ENCODE results near the gene UMAD1. TPM values are rescaled to one million over a fixed set of nuclear protein-coding genes. Genes with fewer than 3 reads are reported as not detected.

UMAD1 gene
- total RNA-seq, 1 experiment from 2014 or later: 9.3 TPM

DNA sequence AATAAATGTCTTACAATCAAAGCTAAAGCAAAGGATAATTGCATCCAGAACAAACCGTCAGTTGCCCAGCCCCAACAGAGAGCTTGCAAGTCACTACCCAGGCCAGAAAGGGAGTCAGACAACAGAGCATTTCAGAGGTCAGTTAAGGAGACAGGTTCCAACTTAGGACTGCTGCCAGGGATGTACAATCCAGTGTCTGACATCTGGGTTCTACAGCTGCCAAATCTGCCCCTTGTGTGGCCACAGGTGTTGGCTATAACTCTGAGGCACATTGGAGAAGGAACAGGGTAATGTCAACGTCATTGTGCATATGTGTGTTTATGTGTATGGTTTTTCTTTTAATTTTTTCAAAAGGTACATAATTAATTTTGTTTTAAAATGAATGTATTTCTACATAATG lies 242.8 kb downstream of the UMAD1 start:
- Histone ChIP-seq H3K4me3 (no peak overlapping the region), H3K36me3 (no peaks in the 10 kb centered on the region), H3K27me3 (no peaks in the 10 kb centered on the region), H3K9me3 (no peaks in the 10 kb centered on the region)
- DNase-seq: no peak

DNA sequence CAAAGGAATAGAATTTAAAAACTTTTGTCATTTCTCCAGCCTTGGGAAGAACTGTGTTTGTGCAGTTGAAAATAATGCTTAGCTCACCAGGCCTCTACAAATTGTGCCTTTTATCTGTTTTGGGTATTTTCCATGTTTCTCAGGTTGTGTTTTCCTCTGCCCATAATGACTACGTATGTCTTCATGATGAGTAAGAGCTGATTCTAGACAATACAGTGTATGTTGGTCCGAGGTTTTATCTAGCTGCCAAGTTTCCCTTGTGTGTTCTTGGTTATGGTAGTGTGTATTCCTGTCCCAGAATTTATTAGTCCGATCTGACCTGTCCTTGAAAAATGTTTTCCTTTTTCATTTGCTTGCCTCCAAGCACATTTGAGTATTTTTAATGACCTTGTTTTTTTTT lies 244.3 kb downstream of the UMAD1 start:
- H3K27me3 ChIP-seq: no peaks in the 10 kb centered on the region
- no peak overlapping the region for H3K4me3 ChIP-seq
- no peaks in the 10 kb centered on the region for H3K9me3 ChIP-seq
- DNase-seq: no peak
- H3K36me3 ChIP-seq: no peaks in the 10 kb centered on the region

DNA sequence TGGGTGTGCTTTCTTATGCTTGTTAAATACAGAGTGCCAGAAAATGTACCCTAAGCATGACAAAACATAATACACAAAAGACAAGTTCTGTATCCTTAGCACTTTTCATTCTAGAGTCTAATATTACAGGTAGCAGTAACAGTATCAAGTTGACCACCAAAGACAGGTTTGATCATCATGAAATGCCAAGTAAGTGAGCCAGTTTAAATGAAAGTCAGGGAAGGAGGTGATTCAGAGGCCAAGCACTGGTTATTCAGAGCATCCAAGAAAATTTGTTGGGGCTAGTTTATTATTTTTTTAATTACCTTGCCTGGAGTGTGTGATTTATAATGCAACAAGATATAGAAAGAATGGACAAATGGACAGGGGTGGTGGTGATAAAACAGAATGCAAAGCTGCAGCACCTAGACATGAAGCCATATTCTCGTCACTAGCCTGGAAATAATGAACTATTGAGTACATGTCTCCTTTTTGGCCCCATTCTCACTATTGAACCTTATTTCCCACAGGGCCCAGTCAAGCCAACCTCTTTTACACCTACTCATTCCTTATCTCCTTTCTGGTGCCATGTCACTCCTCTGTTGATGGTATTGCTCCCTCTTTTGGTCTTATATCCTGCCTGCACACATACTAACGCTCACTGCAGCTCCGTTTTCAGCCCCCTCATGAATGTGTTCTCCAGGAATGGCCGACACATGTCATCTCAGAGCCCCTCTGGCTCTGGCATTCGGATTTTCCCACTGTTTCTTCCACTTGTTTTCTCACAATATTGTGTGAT lies 249.4 kb downstream of the UMAD1 start:
- no peak overlapping the region for H3K4me3 ChIP-seq
- no peak for DNase-seq
- no peaks in the 10 kb centered on the region for H3K36me3 ChIP-seq
- H3K27me3 ChIP-seq: no peaks in the 10 kb centered on the region
- no peaks in the 10 kb centered on the region for H3K9me3 ChIP-seq

DNA sequence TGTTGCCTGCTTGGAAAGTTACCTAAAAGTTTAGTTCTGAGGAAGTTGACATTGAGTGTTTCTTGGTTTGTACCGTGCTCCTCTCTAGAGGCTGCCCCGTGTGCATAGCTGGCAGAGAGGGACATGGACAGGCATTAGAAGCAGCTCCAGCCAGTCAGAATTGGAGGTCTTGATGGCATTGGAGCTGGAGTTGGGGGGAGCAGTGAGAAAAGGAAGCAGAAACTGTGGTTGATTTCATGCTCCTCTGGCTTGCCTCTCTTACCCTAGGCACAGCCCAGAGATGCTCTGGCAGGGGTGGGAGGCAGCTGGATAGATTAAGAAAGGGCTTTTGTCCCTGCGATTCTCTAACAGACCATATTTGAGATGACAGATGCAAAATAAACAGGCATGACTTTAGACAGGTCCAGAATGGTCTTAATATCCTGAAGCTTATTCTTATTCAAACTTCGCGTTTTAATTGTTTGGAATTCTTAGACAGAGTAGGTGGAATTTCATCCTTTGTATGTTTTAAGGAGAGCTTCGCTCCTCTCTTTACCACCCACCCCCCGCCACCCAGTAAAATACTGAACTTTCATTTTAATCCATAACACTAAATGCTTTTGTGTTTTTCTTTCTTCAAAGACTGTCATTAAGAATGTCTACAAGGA lies 254.6 kb downstream of the UMAD1 start:
- Histone ChIP-seq H3K9me3 (no peaks in the 10 kb centered on the region), H3K36me3 (no peaks in the 10 kb centered on the region), H3K27me3 (no peaks in the 10 kb centered on the region), H3K4me3 (no peak overlapping the region)
- no peak for DNase-seq

DNA sequence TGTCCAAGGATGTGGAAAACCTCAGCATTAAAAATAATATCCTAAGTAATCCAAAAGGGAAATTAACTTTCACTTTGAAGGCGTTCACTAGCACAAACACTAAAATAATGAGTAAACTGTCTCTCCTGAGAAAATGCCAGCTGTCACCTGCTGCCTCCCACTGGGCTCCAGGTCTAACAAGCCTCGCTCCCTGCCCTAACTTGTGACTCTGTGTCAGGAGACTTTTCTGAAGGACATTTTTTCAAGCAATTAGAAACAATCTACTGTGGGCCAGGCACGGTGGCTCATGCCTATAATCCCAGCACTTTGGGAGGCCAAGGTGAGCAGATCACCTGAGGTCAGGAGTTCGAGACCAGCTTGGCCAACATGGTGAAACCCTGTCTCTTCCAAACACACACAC lies 255.2 kb downstream of the UMAD1 start:
- Histone ChIP-seq H3K36me3 (no peaks in the 10 kb centered on the region), H3K27me3 (no peaks in the 10 kb centered on the region), H3K9me3 (no peaks in the 10 kb centered on the region), H3K4me3 (no peak overlapping the region)
- no peak for DNase-seq

DNA sequence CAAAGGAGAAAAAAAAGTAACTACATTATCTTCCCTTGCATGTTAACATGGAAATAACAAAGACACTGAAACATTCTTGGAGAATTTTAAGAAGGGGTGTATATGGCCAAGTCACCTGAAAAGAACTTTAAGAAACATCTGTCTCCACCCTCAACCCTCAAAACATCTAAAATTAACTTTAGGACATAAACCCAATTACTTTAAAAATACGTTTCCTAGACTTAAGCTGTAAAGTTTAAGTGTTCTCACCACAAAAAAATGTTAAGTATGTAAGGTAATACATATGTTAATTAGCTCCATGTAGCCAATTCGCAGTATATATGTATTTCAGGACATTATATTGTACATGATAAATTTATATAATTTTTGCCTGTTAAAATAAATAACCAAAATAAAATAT lies 257.0 kb downstream of the UMAD1 start:
- Histone ChIP-seq H3K4me3 (no peak overlapping the region), H3K36me3 (no peaks in the 10 kb centered on the region), H3K27me3 (no peaks in the 10 kb centered on the region), H3K9me3 (no peaks in the 10 kb centered on the region)
- no peak for DNase-seq

DNA sequence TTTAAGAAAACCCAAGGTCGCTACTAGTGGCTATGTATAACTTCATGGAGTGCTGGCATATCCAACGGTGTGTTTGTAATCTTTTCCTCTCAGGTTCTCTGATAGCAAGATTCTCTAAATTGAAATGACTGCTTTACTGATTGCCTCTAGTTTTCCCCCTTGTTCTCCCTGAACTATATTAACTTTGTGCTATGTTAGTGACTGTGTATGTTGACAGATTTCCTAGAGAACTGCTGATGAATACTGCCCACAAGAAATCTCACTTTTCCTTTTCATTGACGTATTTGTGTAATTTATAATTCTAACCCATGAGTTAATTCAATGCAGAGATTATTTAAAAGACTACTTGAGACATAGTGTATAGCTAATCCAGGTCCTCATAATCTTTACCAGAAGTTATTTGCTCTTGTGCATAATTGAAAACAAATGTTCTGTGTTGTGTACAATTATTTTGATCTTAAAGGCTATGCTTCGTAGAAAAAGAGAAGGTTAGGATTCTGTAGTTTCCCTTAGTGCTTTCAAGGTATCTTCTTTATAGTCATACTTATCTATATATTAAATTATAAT lies 257.5 kb downstream of the UMAD1 start:
- no peak overlapping the region for H3K4me3 ChIP-seq
- no peaks in the 10 kb centered on the region for H3K9me3 ChIP-seq
- H3K36me3 ChIP-seq: no peaks in the 10 kb centered on the region
- H3K27me3 ChIP-seq: no peaks in the 10 kb centered on the region
- DNase-seq: no peak

DNA sequence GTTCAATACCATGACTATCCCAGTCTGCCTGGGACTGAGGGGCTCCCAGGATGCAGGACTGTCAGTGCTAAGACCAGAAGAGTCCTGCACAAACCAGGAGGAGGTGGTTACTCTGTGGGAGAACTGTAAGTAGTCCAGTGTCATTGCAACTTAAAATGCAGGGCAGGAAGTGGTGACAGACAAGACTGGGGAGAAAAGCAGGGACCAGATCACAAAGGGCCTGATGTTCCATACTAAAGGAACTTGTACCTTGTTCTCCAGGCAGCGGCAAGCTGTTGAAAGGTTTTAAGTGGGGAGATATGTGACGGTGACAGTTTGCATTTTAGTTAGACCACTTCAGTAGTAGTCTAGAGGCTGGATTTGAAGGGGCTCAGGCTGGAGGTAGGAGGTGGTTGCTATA lies 262.3 kb downstream of the UMAD1 start:
- Histone ChIP-seq H3K27me3 (no peaks in the 10 kb centered on the region), H3K36me3 (no peaks in the 10 kb centered on the region), H3K4me3 (no peak overlapping the region), H3K9me3 (no peaks in the 10 kb centered on the region)
- DNase-seq: no peak

DNA sequence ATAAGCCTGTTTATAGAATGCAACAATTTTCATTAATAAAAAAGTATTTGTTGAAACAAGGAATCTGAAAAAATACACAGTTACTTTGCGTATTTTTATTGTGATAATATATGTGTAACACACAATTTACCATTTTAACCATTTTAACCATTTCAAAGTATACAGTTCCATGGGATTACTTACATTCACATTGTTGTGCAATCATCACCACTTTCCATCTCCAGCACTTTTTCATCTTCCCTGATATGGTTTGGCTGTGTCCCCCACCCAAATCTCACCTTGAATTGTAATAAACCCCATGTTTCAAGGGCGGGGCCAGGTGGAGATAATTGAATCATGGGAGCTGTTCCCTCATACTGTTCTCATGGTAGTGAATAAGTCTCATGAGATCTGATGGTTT lies 266.8 kb downstream of the UMAD1 start:
- H3K9me3 ChIP-seq: no peaks in the 10 kb centered on the region
- H3K27me3 ChIP-seq: no peaks in the 10 kb centered on the region
- no peak for DNase-seq
- no peaks in the 10 kb centered on the region for H3K36me3 ChIP-seq
- H3K4me3 ChIP-seq: no peak overlapping the region

DNA sequence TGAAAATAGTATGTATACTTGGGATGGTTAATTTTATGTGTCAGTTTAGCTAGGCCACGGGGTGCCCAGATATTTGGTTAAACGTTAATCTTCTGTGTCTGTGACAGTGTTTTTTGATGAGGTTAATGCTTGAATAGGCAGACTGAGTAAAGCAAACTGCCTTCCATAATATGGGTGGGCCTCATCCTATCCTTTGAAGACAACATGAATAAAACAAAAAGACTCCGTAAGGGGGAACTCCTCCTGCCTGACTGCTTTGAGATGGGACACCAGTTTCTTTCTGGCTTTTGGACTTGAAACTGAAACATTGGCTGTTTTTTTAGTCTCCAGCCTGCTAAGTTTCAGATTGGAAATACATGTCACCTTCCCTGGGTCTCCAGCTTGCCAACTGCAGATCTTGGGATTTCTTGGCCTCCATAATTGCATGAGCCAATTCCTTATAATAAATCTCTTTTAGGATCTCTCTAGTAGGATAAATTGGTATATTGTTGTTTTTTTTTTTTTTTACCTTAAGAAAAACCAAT lies 268.1 kb downstream of the UMAD1 start:
- Histone ChIP-seq H3K27me3 (no peaks in the 10 kb centered on the region), H3K4me3 (no peak overlapping the region), H3K9me3 (no peaks in the 10 kb centered on the region), H3K36me3 (no peaks in the 10 kb centered on the region)
- no peak for DNase-seq

DNA sequence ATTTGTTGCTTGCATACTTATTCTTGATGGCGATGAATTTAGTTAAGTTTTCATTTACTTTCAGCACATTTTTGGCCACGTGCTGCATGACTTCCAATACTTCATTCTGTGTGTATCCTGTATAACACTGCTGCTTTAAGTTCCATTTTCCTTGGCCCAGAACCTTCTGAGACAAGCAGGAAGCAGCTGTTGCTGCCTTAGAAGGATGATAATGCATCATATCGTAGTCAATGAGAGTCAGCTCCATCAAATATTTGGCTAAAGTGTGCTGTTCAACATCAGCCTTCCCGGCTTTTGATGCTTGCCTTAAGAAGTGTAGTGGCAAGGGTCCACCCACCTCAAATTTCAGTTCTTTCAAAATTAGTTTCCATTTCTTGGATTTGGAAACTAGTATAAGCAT lies 268.8 kb downstream of the UMAD1 start:
- H3K9me3 ChIP-seq: no peaks in the 10 kb centered on the region
- no peak overlapping the region for H3K4me3 ChIP-seq
- H3K27me3 ChIP-seq: no peaks in the 10 kb centered on the region
- no peaks in the 10 kb centered on the region for H3K36me3 ChIP-seq
- DNase-seq: no peak

DNA sequence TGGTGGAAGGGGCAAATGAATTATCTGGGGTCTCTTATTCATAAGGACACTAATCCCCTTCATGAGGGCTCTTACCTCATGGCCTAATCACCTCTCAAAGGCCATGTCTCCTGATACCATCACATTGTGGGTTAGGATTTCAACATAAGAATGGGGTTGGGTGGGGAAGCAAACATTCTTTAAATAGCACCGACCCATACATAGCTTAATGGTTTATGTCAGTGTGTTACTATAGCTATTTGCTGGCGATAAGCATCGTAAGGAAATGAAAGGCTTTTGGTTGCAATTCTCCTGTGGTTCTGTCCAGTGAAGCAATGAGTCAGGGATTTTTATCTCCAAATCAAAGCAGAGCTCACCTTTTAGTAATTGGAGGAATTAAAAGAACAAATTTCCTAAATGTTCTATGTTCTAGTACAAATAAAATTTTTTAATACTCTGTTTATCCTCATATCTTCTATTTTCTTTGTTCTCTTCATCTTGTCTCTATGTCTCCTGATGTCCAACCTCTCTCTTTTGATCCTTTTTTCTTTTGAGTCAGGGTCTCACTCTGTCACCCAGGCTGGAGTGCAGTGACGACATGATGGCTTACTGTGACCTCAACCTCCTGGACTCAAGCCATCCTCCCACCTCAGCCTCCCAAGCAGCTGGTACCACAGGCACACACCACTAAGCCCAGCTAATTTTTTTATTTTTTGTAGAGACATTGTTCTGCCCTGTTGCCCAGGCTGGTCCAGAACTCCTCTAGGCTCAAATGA lies 271.0 kb downstream of the UMAD1 start:
- Histone ChIP-seq H3K27me3 (no peaks in the 10 kb centered on the region), H3K9me3 (no peaks in the 10 kb centered on the region), H3K36me3 (no peaks in the 10 kb centered on the region), H3K4me3 (no peak overlapping the region)
- no peak for DNase-seq

DNA sequence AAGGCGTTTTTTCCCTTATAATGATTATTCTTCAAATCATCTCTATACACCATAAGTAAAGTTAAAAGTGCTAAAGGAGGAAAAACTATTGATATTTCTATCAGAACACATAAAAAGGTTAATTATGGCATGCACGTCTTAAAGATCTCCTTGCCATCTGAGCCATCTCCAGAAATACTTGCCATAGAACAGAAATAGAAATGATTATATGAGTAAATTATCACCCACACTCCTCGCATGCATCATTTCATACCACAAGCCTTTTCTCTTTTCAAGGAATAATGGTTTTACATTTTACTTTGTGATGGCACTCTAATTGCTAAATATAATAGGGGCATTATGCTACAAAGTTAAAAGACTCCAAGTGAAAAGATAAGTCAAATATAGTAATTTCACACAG lies 272.4 kb downstream of the UMAD1 start:
- no peak for DNase-seq
- Histone ChIP-seq H3K27me3 (no peaks in the 10 kb centered on the region), H3K9me3 (no peaks in the 10 kb centered on the region), H3K4me3 (no peak overlapping the region), H3K36me3 (no peaks in the 10 kb centered on the region)

DNA sequence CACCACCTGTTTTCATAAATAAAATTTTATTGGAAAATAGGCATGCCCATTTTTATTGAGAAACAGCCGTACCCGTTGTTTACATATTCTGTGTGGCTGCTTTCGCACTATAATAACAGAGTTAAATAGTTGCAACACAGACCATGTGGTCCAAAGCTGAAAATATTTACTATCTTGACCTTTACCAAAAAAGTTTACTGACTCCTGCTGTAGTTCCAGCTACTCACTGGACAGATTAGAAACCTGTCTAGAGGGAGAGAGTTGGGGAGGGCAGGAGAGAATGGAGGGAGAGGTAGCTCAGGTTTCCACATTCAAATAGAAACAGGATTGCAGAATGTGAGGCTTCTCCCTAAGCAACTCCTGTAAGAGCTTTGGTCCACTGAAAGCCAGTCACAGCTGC lies 273.0 kb downstream of the UMAD1 start:
- H3K36me3 ChIP-seq: no peaks in the 10 kb centered on the region
- no peaks in the 10 kb centered on the region for H3K27me3 ChIP-seq
- DNase-seq: no peak
- no peaks in the 10 kb centered on the region for H3K9me3 ChIP-seq
- no peak overlapping the region for H3K4me3 ChIP-seq

DNA sequence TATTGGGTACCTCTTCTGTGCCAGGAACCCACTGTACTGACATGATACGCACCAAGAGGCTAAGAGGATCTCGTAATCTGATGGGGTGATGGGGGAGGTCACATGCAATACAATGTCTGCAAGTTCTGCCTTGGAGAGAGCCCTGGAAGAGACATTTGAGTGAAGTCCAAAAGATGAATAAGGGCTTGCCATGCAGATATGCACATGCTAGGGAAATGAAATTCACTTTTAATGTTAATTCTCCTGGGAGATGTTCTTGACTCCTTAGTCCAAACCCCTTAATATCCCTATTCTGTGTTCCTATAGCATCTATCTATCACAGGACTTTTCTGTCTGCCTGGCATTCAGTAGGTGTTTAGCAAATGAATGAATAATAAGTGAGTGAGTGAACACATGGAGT lies 274.0 kb downstream of the UMAD1 start:
- no peak for DNase-seq
- Histone ChIP-seq H3K36me3 (no peaks in the 10 kb centered on the region), H3K4me3 (no peak overlapping the region), H3K27me3 (no peaks in the 10 kb centered on the region), H3K9me3 (no peaks in the 10 kb centered on the region)

DNA sequence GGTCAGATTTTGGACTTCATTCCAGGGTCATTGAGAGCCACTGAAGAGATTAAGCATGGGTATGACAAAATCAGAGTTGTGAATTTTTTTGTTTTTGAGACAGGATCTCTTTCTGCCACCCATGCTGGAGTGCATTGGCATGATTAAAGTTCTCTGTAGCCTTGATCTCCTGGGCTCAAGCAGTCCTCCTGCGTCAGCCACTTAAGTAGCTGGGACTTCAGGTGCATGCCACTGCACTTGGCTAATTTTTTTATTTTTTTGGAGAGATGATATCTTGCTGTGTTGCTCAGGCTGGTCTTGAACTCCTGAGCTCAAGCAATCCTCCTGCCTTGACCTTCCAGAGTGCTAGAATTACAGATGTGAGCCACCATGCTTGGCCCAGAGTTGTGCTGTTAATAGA lies 275.5 kb downstream of the UMAD1 start:
- Histone ChIP-seq H3K27me3 (no peaks in the 10 kb centered on the region), H3K9me3 (no peaks in the 10 kb centered on the region)
- DNase-seq: no peak

DNA sequence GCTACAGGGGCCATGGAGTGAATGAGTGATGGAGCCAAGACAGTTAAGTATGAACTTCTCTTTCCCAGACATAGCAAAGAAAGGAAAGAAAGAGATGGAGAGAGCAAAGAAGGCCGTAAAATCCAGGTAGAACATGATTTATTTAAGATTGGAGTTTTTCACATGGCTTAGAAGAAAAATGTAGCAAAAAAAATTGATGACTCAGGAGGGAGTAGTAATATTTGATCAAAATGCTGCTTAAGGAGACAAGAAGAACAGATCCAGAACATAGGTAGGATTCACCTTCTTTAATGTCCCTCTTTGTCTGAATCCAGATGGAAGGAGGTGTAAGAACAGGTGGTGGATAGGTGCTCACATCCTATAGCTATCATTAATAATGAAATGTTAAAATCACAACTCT lies 277.0 kb downstream of the UMAD1 start:
- no peak for DNase-seq
- H3K27me3 ChIP-seq: no peaks in the 10 kb centered on the region
- H3K9me3 ChIP-seq: no peaks in the 10 kb centered on the region
- H3K4me3 ChIP-seq: no peak overlapping the region
- H3K36me3 ChIP-seq: no peaks in the 10 kb centered on the region

More for the DNA sequence above, 275.5 kb downstream of the UMAD1 start:
- no peaks in the 10 kb centered on the region for H3K36me3 ChIP-seq
- H3K4me3 ChIP-seq: no peak overlapping the region
